Activated CD8-positive, alpha-beta memory T cell treated with anti-CD3 and anti-CD28 coated beads, Interleukin-2, amount 50 U/mL, for 1 hour (primary cell): ENCODE measurements around the gene HECW1.
"Not testable (repeated sequence)": the region's sequence is repeated elsewhere in the genome, so short reads cannot be mapped to it uniquely, and the experiment has no call there.

Experiments
- DNase-seq: peaks from one replicate; pipeline ENCODE4 v3.0.0-alpha.2; 2020; ENCODE audit errors: extremely low read depth

HECW1 gene

GRCh38 chr7:43112941-43113621 lies 634 bp downstream of the HECW1 start:
- DNase-seq = no peak

GRCh38 chr7:43113622-43114457 lies 1.4 kb downstream of the HECW1 start:
- no peak for DNase-seq

- no peak for DNase-seq
These were observed 2.0 kb downstream of the HECW1 start for GRCh38 chr7:43114458-43114780.

GRCh38 chr7:43116451-43116850 lies 4.0 kb downstream of the HECW1 start:
- DNase-seq = no peak

- no peak for DNase-seq
These were observed 4.6 kb downstream of the HECW1 start for GRCh38 chr7:43117095-43117494.

- DNase-seq = no peak
These were observed 5.4 kb downstream of the HECW1 start for GRCh38 chr7:43117861-43118260.

- no peak for DNase-seq
These were observed 5.9 kb downstream of the HECW1 start for GRCh38 chr7:43118313-43118712.

GRCh38 chr7:43119371-43120075 lies 7.1 kb downstream of the HECW1 start:
- DNase-seq = no peak

- DNase-seq = no peak
These were observed 9.5 kb downstream of the HECW1 start for GRCh38 chr7:43121973-43122372.

- DNase-seq = no peak
These were observed 11.0 kb downstream of the HECW1 start for GRCh38 chr7:43123457-43123856.

GRCh38 chr7:43124388-43124787 lies 11.9 kb downstream of the HECW1 start:
- no peak for DNase-seq

- DNase-seq = no peak
These were observed 17.9 kb downstream of the HECW1 start for GRCh38 chr7:43130347-43130746.

GRCh38 chr7:43135129-43135528 lies 22.7 kb downstream of the HECW1 start:
- DNase-seq = no peak

- DNase-seq = no peak
These were observed 23.6 kb downstream of the HECW1 start for GRCh38 chr7:43136064-43136463.

- not testable (repeated sequence) for DNase-seq
These were observed 24.8 kb downstream of the HECW1 start for GRCh38 chr7:43137121-43137744.

- DNase-seq = no peak
These were observed 25.4 kb downstream of the HECW1 start for GRCh38 chr7:43137811-43138210.

GRCh38 chr7:43138710-43139109 lies 26.3 kb downstream of the HECW1 start:
- DNase-seq = no peak

- no peak for DNase-seq
These were observed 26.7 kb downstream of the HECW1 start for GRCh38 chr7:43139137-43139536.

GRCh38 chr7:43140186-43140585 lies 27.7 kb downstream of the HECW1 start:
- DNase-seq = no peak

GRCh38 chr7:43141091-43141490 lies 28.6 kb downstream of the HECW1 start:
- DNase-seq = no peak

- DNase-seq = no peak
These were observed 30.3 kb downstream of the HECW1 start for GRCh38 chr7:43142703-43143102.

- DNase-seq = no peak
These were observed 31.6 kb downstream of the HECW1 start for GRCh38 chr7:43143918-43144589.
